Testis (tissue), 2 donors: ENCODE results near the gene STX18.

Source experiments
- CTCF ChIP-seq, 3 experiments: fragments of 450-650 bp in 2 of 3; fragments of 200-600 bp in 1 of 3; sonication (generic) in 1 of 3; IDR thresholded peaks; one replicate each; pipeline ENCODE4 v1.5.1; 2016 to 2019; ENCODE audit warnings: antibody characterized with exemption in 3 of 3, mild to moderate bottlenecking in 2 of 3, moderate library complexity in 1 of 3
- POLR2A ChIP-seq: fragments of 450-650 bp; IDR thresholded peaks from one replicate; pipeline ENCODE4 v1.6.1; 2017; ENCODE audit warnings: antibody characterized with exemption, mild to moderate bottlenecking, moderate library complexity

DNA sequence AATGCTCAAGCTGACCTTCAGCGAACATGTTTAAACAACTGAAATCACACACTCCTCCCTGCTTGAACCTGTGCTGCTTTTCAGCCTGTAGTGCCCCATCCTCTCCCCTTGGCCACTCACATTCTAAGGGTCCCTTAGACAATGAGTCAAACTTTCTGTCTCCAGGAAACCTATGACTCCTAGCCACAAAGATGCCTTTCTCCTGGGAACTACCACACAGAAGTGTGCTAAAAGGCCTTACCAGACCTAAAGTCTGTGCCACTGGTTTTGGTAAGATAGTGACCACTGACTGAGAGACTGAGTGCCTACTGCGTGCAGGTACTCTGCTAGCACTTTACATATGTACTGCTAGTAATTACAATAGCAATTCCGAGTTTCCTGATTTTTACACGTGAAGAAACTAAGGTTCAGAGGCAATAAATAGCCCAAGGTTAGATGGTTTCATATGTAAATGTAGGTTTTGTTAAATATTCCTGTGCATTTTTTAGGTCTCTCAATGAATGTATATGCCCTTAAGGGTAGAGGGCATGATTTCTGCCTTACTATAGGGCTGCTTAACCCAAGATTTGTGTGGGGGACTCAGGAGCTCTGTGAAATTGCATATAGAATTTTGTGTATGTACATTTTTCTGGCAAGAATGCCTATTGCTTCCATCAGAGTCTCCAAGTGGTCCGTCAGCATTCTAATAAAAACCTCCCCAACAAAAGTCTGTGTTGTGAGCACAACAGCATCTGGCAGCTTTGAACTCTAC, 83.9 kb downstream of the STX18 start:
- TF ChIP-seq CTCF (IDR thresholded peaks at IDR 0.05) (no peak), POLR2A (no peak)
